PC-3 (cell line): ENCODE data around the gene ABLIM3.

ENCODE experiments used
- EZH2 ChIP-seq: fragments of 300-600 bp; sonication (generic); IDR thresholded peaks from one replicate; pipeline ENCODE4 v1.6.1; 2017; ENCODE audit warnings: antibody characterized with exemption, mild to moderate bottlenecking, low read length; ENCODE audit not compliant: unreplicated experiment
- TF ChIP-seq, protein P1 (sequence below): fragments of 300-600 bp; sonication (generic); conservative IDR thresholded peaks from 2 replicates; pipeline ENCODE4 v1.5.1; 2017; ENCODE audit warnings: antibody characterized with exemption, low read depth, mild to moderate bottlenecking, low read length

DNA sequence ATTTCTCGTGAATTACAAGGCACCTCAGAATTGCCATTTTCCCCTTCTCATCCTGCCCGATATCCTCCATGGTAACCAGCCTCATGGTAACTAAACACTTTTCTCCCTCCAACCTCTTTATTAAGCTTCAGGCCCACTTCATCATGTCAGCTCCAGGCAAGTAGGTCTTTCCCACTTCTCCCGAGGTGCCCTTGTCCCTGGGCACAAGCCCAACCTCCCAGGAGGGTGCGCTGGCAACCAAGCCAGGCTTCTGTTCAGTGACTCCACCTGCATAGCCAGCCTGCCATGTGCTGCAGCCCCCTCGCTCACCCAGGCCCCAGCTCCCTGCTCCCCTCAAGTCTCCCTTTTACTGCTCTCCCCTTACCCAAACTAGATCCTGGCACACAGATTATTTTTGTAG lies 83.0 kb downstream of the ABLIM3 start:
- TF ChIP-seq, protein P1, sequence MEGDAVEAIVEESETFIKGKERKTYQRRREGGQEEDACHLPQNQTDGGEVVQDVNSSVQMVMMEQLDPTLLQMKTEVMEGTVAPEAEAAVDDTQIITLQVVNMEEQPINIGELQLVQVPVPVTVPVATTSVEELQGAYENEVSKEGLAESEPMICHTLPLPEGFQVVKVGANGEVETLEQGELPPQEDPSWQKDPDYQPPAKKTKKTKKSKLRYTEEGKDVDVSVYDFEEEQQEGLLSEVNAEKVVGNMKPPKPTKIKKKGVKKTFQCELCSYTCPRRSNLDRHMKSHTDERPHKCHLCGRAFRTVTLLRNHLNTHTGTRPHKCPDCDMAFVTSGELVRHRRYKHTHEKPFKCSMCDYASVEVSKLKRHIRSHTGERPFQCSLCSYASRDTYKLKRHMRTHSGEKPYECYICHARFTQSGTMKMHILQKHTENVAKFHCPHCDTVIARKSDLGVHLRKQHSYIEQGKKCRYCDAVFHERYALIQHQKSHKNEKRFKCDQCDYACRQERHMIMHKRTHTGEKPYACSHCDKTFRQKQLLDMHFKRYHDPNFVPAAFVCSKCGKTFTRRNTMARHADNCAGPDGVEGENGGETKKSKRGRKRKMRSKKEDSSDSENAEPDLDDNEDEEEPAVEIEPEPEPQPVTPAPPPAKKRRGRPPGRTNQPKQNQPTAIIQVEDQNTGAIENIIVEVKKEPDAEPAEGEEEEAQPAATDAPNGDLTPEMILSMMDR = no peak
- no peak for TF ChIP-seq EZH2
